Mesenchymal stem cell (in vitro differentiated cells and primary cell): ENCODE data around the gene XKRX.
A peak's percentile ranks its signal among the peaks of the same experiment; 100 is the strongest.

Source experiments
- DNase-seq: peaks from one replicate; pipeline ENCODE4 v3.0.0-alpha.2; 2013
- H2AFZ ChIP-seq: one replicate; pipeline ENCODE4 v1.6.1; 2013; ENCODE audit warnings: low read depth, mild to moderate bottlenecking, control low read depth, inconsistent platforms, low read length, moderate library complexity
- H2AK5ac ChIP-seq: 2 replicates; pipeline ENCODE4 v1.6.1; 2013; ENCODE audit warnings: low read length, moderate library complexity, mild to moderate bottlenecking, inconsistent platforms; ENCODE audit not compliant: severe bottlenecking
- H2BK120ac ChIP-seq: one replicate; pipeline ENCODE4 v1.6.1; 2013; ENCODE audit warnings: low read depth, mild to moderate bottlenecking, inconsistent platforms, low read length, moderate library complexity
- H2BK12ac ChIP-seq, 2 experiments: one replicate each; pipeline ENCODE4 v1.6.1; 2013; ENCODE audit warnings: inconsistent platforms in 2 of 2, low read length in 2 of 2, mild to moderate bottlenecking in 2 of 2, moderate library complexity in 2 of 2, control low read depth in 1 of 2
- H2BK15ac ChIP-seq: one replicate; pipeline ENCODE4 v1.6.1; 2013; ENCODE audit warnings: mild to moderate bottlenecking, low read depth, inconsistent platforms; ENCODE audit not compliant: poor library complexity, severe bottlenecking
- H2BK5ac ChIP-seq: 2 replicates; pipeline ENCODE4 v1.6.1; 2013; ENCODE audit warnings: low read depth, mild to moderate bottlenecking, low read length, control low read depth, inconsistent platforms; ENCODE audit not compliant: poor library complexity, severe bottlenecking
- H3K14ac ChIP-seq, 2 experiments: one replicate each; pipeline ENCODE4 v1.6.1; 2013; ENCODE audit warnings: inconsistent platforms in 2 of 2, low read length in 2 of 2, control low read depth in 1 of 2, mild to moderate bottlenecking in 1 of 2, moderate library complexity in 1 of 2
- H3K18ac ChIP-seq, 2 experiments: one replicate each; pipeline ENCODE4 v1.6.1; 2013; ENCODE audit warnings: inconsistent platforms in 2 of 2, low read length in 2 of 2, control low read depth in 1 of 2, low read depth in 1 of 2, mild to moderate bottlenecking in 1 of 2
- H3K23ac ChIP-seq, 2 experiments: one replicate each; pipeline ENCODE4 v1.6.1; 2013; ENCODE audit warnings: inconsistent platforms in 2 of 2, low read length in 2 of 2, mild to moderate bottlenecking in 2 of 2, moderate library complexity in 2 of 2, control low read depth in 1 of 2
- H3K27ac ChIP-seq: 2 replicates; pipeline ENCODE4 v1.5.1; 2013; ENCODE audit warnings: mild to moderate bottlenecking, moderate library complexity, low read length, control low read depth, inconsistent platforms; ENCODE audit not compliant: poor library complexity, severe bottlenecking
- H3K27me3 ChIP-seq, 2 experiments: 2 replicates each; pipeline versions ENCODE4 v1.6.1 to v1.7.0; 2013; ENCODE audit warnings: low read length in 2 of 2, mild to moderate bottlenecking in 2 of 2, moderate library complexity in 2 of 2, control low read depth in 1 of 2, inconsistent platforms in 1 of 2; ENCODE audit not compliant: control insufficient read depth in 1 of 2, insufficient read depth in 1 of 2
- H3K36me3 ChIP-seq, 2 experiments: 2 replicates each; pipeline versions ENCODE4 v1.6.1 to v1.7.0; 2013; ENCODE audit warnings: low read length in 2 of 2, control low read depth in 1 of 2, inconsistent platforms in 1 of 2, low read depth in 1 of 2, mild to moderate bottlenecking in 1 of 2; ENCODE audit not compliant: insufficient read depth in 2 of 2, control insufficient read depth in 1 of 2
- H3K4ac ChIP-seq, 2 experiments: one replicate each; pipeline ENCODE4 v1.6.1; 2013; ENCODE audit warnings: inconsistent platforms in 2 of 2, low read length in 2 of 2, mild to moderate bottlenecking in 2 of 2, moderate library complexity in 2 of 2, control low read depth in 1 of 2, low read depth in 1 of 2
- H3K4me1 ChIP-seq: 2 replicates; pipeline ENCODE4 v1.6.1; 2013; ENCODE audit warnings: low read depth, low read length, control low read depth; ENCODE audit not compliant: control insufficient read depth, insufficient read depth
- H3K4me2 ChIP-seq: 2 replicates; pipeline ENCODE4 v1.6.1; 2013; ENCODE audit warnings: low read length, mild to moderate bottlenecking, inconsistent platforms; ENCODE audit not compliant: poor library complexity, severe bottlenecking
- H3K4me3 ChIP-seq, 2 experiments: 2 replicates each; pipeline versions ENCODE4 v1.5.1 to v1.7.0; 2013; ENCODE audit warnings: low read length in 2 of 2, mild to moderate bottlenecking in 2 of 2, control low read depth in 1 of 2, low read depth in 1 of 2; ENCODE audit not compliant: insufficient read depth in 1 of 2
- H3K79me1 ChIP-seq: replicated peaks from 2 replicates; pipeline ENCODE4 v1.6.1; 2013; ENCODE audit warnings: mild to moderate bottlenecking, control low read depth, low read length, inconsistent platforms; ENCODE audit not compliant: poor library complexity, severe bottlenecking
- H3K9ac ChIP-seq: 2 replicates; pipeline ENCODE4 v1.7.0; 2013; ENCODE audit warnings: mild to moderate bottlenecking, low read length, moderate library complexity
- H3K9me3 ChIP-seq: 2 replicates; pipeline ENCODE4 v1.7.0; 2013; ENCODE audit warnings: mild to moderate bottlenecking, low read length; ENCODE audit not compliant: control insufficient read depth
- H4K8ac ChIP-seq: one replicate; pipeline ENCODE4 v1.6.1; 2013; ENCODE audit warnings: inconsistent platforms, mild to moderate bottlenecking, low read length, moderate library complexity
- H4K91ac ChIP-seq: one replicate; pipeline ENCODE4 v1.6.1; 2013; ENCODE audit warnings: mild to moderate bottlenecking, low read length, inconsistent platforms
- WGBS: methylation state at CpG from one replicate; pipeline ENCODE4 v1.1.7; 2013; ENCODE audit warnings: mixed read lengths; 5-methylcytosine and 5-hydroxymethylcytosine counted together

Gene XKRX

DNA sequence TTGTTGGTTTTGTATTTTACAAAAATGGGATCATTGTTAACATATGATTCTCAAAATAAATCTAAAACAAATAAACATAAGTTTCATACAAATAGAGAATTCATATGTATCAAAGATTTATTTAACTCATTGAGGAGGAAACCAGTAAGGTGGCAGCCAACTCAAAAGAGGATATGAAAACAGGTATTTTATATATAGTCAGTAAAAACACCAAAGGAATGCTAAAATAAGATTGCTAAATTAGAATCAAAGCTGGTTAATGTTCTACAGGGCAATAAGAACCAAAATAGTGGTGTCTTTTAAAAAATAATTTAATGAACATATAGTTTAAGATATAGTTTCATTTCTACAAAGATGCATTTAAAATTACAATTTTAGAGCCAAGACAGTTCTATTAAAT, 23.1 kb downstream of the XKRX start:
- H4K91ac ChIP-seq = no peak overlapping the region
- no peak overlapping the region for H3K9ac ChIP-seq
- H3K4me3 ChIP-seq = no peak overlapping the region
- H2AK5ac ChIP-seq = no peak overlapping the region
- H3K18ac ChIP-seq = no peak overlapping the region
- peaks cover 4% of the 10 kb centered on the region for H3K9me3 ChIP-seq
- H2AFZ ChIP-seq = no peak overlapping the region
- H3K23ac ChIP-seq = no peak overlapping the region
- no peak overlapping the region for H2BK5ac ChIP-seq
- H3K4me1 ChIP-seq = no peaks in the 10 kb centered on the region
- no peaks in the 10 kb centered on the region for H3K36me3 ChIP-seq
- no peaks in the 10 kb centered on the region for H3K79me1 ChIP-seq
- H2BK15ac ChIP-seq = no peak overlapping the region
- H3K4ac ChIP-seq = no peak overlapping the region
- no peak overlapping the region for H3K27ac ChIP-seq
- H3K14ac ChIP-seq = no peak overlapping the region
- H3K27me3 ChIP-seq = peaks cover 0 to 15% of the 10 kb centered on the region in 2 experiments
- H3K4me2 ChIP-seq = no peak overlapping the region
- H2BK12ac ChIP-seq = no peak overlapping the region
- no peak overlapping the region for H4K8ac ChIP-seq
- no peak overlapping the region for H2BK120ac ChIP-seq
- no peak for DNase-seq

DNA sequence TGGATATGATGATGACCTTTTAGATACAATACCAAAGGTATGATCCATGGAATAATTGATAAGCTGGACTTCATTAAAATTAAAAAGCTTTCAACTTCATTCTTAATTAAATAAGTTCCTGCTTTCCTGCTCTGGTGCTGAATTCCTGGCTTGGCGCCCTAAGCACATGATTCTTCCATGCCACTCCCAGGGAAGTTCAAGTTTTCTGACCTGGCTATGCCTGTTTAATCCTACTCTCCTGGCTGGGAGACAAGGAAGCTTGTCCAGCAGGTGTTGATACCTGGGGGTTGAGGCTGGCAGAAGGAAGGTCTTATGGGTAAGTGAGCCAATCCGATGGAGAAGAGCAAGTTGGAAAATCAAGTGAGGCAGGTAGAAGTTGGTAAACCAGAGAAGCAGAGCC, 24.3 kb downstream of the XKRX start:
- no peak overlapping the region for H3K9ac ChIP-seq
- no peak overlapping the region for H2BK5ac ChIP-seq
- no peak overlapping the region for H3K14ac ChIP-seq
- H3K27me3 ChIP-seq = peaks cover 0 to 13% of the 10 kb centered on the region in 2 experiments
- no peak overlapping the region for H3K4me2 ChIP-seq
- H4K91ac ChIP-seq = no peak overlapping the region
- no peak overlapping the region for H3K4me3 ChIP-seq
- no peaks in the 10 kb centered on the region for H3K4me1 ChIP-seq
- no peak overlapping the region for H2AK5ac ChIP-seq
- no peak overlapping the region for H3K18ac ChIP-seq
- no peak overlapping the region for H2BK120ac ChIP-seq
- no peak for DNase-seq
- H2AFZ ChIP-seq = no peak overlapping the region
- H3K9me3 ChIP-seq = peaks cover 4% of the 10 kb centered on the region
- no peaks in the 10 kb centered on the region for H3K79me1 ChIP-seq
- H4K8ac ChIP-seq = no peak overlapping the region
- 80% methylated on average over 2 of the region's 2 CpGs for WGBS
- H3K27ac ChIP-seq = no peak overlapping the region
- H2BK12ac ChIP-seq = no peak overlapping the region
- no peak overlapping the region for H2BK15ac ChIP-seq
- H3K4ac ChIP-seq = no peak overlapping the region
- H3K36me3 ChIP-seq = no peaks in the 10 kb centered on the region
- H3K23ac ChIP-seq = no peak overlapping the region

DNA sequence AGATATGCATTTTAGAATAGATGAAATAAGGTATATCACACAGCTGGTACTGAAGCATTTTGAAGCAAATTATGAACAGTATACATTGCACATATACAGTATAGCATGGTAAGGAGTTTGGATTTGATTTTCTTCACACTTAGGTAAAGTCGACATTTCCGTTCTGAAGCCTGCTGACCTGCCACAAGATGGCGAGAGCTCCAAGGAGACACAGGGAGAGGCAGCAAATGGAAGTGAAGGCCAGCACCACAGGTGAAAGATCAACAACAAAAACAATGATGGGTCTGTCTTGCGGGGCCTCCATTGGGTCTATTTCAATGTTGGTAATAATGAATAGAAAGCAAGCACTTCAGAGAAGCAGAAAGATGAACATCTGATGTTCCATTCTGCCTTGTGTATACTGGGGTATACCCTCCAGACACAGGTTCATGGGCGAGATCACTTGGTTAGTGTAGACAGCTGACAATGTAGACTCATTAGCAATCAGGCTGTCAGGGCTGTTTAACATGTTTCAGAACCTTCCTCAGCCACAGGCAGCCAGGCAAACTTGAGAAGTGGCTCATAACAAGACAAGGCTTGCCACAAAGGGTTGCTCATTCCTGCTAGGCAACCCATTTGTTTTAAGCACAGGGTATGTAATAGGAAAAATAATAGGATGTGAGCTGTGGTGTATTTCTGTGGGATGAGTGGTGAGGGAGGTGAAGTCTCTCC, 33.2 kb downstream of the XKRX start:
- Histone ChIP-seq H2AFZ (no peak overlapping the region), H3K27ac (no peak overlapping the region), H3K18ac (no peak overlapping the region), H3K4me2 (no peak overlapping the region), H2BK120ac (no peak overlapping the region), H3K4ac (no peak overlapping the region), H3K23ac (no peak overlapping the region), H2AK5ac (no peak overlapping the region), H3K9ac (no peak overlapping the region), H3K14ac (no peak overlapping the region), H2BK12ac (no peak overlapping the region), H2BK15ac (no peak overlapping the region), H3K27me3 (no peaks in the 10 kb centered on the region), H2BK5ac (no peak overlapping the region), H3K4me1 (no peaks in the 10 kb centered on the region), H4K91ac (no peak overlapping the region), H3K4me3 (no peak overlapping the region), H4K8ac (no peak overlapping the region), H3K79me1 (no peaks in the 10 kb centered on the region), H3K36me3 (no peaks in the 10 kb centered on the region), H3K9me3 (no peaks in the 10 kb centered on the region)
- peak; percentile 42 for DNase-seq
- 25% methylated on average over 5 of the region's 5 CpGs for WGBS

DNA sequence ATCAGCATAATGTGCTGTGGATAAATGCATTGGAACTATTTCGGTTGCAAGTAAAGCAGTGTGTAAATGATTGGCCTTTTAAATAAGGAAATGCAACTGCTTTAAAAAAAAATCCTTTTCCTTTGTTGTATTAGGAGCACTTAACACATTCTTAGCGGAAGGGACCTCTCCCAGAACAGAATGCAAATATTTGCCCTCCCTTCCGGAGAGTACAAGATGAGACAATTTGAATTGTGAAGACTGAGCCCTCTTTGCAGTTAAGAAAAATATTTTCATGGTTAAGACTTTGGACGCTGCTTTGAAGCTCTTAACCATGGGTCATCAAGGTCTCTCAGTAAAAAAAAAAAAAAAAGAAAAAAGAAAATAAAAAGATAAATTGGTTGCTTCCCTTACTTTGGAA, 45.1 kb downstream of the XKRX start:
- Histone ChIP-seq H3K27ac (no peak overlapping the region), H2BK15ac (no peak overlapping the region), H3K9ac (no peak overlapping the region), H3K36me3 (no peaks in the 10 kb centered on the region), H3K4ac (no peak overlapping the region), H3K4me2 (no peak overlapping the region), H2AK5ac (no peak overlapping the region), H3K27me3 (peaks cover 0 to 31% of the 10 kb centered on the region in 2 experiments), H2BK5ac (no peak overlapping the region), H4K91ac (no peak overlapping the region), H3K4me3 (no peak overlapping the region), H4K8ac (no peak overlapping the region), H2AFZ (no peak overlapping the region), H2BK120ac (no peak overlapping the region), H3K18ac (no peak overlapping the region), H3K4me1 (no peaks in the 10 kb centered on the region), H3K9me3 (no peaks in the 10 kb centered on the region), H3K79me1 (no peaks in the 10 kb centered on the region), H3K14ac (no peak overlapping the region), H3K23ac (no peak overlapping the region), H2BK12ac (no peak overlapping the region)
- DNase-seq = no peak
- no CpG with 5 or more reads among the region's 4 CpGs for WGBS
